Kidney epithelial cell (primary cell): ENCODE data around the gene DMP1. TPM values are rescaled to one million over a fixed set of nuclear protein-coding genes. Genes with fewer than 3 reads are reported as not detected.

Source experiments
- DNase-seq: peaks from one replicate; pipeline ENCODE4 v3.0.0-alpha.2; 2010; ENCODE audit warnings: low read depth
- H3K27me3 ChIP-seq: 2 replicates; pipeline ENCODE4 v1.6.0; 2011; ENCODE audit warnings: low read length; ENCODE audit not compliant: control insufficient read depth, insufficient read depth
- H3K36me3 ChIP-seq: 2 replicates; pipeline ENCODE4 v1.5.1; 2011; ENCODE audit warnings: low read length; ENCODE audit not compliant: control insufficient read depth, insufficient read depth
- H3K4me3 ChIP-seq: 2 replicates; pipeline ENCODE4 v1.5.1; 2011; ENCODE audit warnings: low read depth, mild to moderate bottlenecking, control low read depth, low read length
- total RNA-seq: library from RNA; depleted of rRNA; stranded (reverse); fragments of >200 nt; gene quantifications from 2 replicates; pipeline ENCODE4 v1.2.3, GENCODE V29; 2015
- TF ChIP-seq, protein P1 (sequence below): IDR thresholded peaks from 2 replicates; pipeline ENCODE4 v1.5.1; 2011; ENCODE audit warnings: mild to moderate bottlenecking, moderate library complexity, low read length, control low read depth, inconsistent platforms; ENCODE audit not compliant: insufficient read depth, poor library complexity, severe bottlenecking

The DMP1 gene, protein sequence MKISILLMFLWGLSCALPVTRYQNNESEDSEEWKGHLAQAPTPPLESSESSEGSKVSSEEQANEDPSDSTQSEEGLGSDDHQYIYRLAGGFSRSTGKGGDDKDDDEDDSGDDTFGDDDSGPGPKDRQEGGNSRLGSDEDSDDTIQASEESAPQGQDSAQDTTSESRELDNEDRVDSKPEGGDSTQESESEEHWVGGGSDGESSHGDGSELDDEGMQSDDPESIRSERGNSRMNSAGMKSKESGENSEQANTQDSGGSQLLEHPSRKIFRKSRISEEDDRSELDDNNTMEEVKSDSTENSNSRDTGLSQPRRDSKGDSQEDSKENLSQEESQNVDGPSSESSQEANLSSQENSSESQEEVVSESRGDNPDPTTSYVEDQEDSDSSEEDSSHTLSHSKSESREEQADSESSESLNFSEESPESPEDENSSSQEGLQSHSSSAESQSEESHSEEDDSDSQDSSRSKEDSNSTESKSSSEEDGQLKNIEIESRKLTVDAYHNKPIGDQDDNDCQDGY
- total RNA-seq: not detected in 2 replicates

DNA sequence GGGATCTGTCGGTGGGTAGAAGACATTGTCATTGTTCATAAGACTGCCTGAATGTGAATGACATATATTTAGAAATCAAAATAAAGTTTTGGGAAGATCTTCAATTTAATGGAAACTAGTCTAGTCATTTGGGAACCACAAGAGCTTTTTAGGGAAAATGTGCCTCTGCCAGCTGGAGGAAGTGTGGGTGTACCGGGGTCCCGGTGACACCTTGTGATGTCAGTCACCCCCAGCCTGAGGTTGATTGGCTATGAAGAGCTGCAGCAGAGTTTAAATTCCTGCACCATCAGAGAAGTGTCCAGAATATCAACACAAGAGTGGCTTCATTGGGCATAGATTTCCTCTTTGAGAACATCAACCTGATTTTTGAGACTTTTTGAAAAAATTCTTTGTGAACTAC lies at the start of gene DMP1:
DMP1 (plus strand) TSS at position 301 of the 400 bp plus-strand sequence. CDS start 6,213 bp downstream, outside the sequence.
- DNase-seq: no peak
- Histone ChIP-seq H3K4me3 (no peak within 1 kb of the TSS), H3K27me3 (no peaks in the 10 kb centered on the region), H3K36me3 (no peaks in the 10 kb centered on the region)
- TF ChIP-seq, protein P1, sequence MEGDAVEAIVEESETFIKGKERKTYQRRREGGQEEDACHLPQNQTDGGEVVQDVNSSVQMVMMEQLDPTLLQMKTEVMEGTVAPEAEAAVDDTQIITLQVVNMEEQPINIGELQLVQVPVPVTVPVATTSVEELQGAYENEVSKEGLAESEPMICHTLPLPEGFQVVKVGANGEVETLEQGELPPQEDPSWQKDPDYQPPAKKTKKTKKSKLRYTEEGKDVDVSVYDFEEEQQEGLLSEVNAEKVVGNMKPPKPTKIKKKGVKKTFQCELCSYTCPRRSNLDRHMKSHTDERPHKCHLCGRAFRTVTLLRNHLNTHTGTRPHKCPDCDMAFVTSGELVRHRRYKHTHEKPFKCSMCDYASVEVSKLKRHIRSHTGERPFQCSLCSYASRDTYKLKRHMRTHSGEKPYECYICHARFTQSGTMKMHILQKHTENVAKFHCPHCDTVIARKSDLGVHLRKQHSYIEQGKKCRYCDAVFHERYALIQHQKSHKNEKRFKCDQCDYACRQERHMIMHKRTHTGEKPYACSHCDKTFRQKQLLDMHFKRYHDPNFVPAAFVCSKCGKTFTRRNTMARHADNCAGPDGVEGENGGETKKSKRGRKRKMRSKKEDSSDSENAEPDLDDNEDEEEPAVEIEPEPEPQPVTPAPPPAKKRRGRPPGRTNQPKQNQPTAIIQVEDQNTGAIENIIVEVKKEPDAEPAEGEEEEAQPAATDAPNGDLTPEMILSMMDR: no peak

DNA sequence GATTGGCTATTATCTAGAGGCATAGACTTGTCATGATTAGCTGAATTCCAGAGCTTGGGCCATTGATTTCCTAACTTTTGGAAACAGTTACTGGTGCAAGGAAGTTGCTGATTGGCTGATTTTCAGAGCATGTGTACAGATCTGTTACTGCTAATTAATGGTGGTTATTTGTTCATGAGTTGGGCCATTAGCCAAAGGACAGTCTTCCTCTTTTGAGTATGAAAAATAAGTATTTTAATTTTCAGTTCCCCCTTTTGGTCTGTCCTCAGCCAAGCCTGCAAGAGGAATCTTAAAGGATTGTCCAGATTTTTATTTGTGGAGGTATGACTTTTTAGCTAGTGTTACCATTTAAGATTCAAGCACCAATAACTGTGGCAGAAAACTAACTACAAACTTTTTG lies 48.7 kb upstream of the DMP1 start:
- Histone ChIP-seq H3K36me3 (no peaks in the 10 kb centered on the region), H3K27me3 (no peaks in the 10 kb centered on the region), H3K4me3 (no peak overlapping the region)
- TF ChIP-seq, protein P1: no peak
- no peak for DNase-seq

DNA sequence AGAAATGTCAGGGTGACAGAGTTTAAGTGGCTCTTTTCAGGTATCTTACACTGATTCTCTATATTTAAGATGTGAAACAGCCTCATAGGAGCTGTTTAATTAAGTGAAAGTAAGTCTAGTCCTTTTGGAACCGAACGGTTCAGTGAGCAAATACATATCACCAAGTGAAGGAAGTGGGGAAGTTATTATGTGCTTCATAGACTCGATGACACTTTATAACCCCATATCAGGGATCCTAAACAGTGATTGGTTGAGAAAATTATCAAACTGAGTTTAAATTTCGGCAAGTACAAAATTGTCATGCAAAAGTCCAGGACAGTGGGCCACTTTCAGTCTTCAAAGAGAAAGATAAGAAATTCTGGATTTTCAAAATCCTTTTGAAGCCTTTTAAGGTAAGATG lies 41.9 kb upstream of the DMP1 start, which contains the start of gene DSPP:
DSPP (plus strand) TSS at position 301 of the 400 bp plus-strand sequence. CDS start 2,380 bp downstream, outside the sequence.
- DNase-seq: no peak
- Histone ChIP-seq H3K27me3 (no peaks in the 10 kb centered on the region), H3K36me3 (no peaks in the 10 kb centered on the region), H3K4me3 (no peak within 1 kb of the TSS)
- TF ChIP-seq, protein P1: no peak

DNA sequence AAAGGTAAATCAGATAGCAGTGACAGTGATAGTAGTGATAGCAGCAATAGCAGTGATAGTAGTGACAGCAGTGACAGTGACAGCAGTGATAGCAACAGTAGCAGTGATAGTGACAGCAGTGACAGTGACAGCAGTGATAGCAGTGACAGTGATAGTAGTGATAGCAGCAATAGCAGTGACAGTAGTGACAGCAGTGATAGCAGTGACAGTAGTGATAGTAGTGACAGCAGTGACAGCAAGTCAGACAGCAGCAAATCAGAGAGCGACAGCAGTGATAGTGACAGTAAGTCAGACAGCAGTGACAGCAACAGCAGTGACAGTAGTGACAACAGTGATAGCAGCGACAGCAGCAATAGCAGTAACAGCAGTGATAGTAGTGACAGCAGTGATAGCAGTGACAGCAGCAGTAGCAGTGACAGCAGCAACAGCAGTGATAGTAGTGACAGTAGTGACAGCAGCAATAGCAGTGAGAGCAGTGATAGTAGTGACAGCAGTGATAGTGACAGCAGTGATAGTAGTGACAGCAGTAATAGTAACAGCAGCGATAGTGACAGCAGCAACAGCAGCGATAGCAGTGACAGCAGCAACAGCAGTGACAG lies 35.7 kb upstream of the DMP1 start:
- H3K4me3 ChIP-seq: no peak overlapping the region
- H3K27me3 ChIP-seq: peaks cover 3% of the 10 kb centered on the region
- TF ChIP-seq, protein P1: no peak
- H3K36me3 ChIP-seq: no peaks in the 10 kb centered on the region
- DNase-seq: no peak

DNA sequence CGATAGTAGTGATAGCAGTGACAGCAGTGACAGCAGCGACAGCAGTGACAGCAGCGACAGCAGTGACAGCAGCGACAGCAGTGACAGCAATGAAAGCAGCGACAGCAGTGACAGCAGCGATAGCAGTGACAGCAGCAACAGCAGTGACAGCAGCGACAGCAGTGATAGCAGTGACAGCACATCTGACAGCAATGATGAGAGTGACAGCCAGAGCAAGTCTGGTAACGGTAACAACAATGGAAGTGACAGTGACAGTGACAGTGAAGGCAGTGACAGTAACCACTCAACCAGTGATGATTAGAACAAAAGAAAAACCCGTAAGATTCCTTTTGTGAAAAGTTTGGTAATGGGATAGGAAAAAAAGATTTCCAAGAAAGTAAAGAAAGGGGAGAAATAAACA lies 33.8 kb upstream of the DMP1 start:
- peaks cover 3% of the 10 kb centered on the region for H3K27me3 ChIP-seq
- TF ChIP-seq, protein P1: no peak
- no peak overlapping the region for H3K4me3 ChIP-seq
- H3K36me3 ChIP-seq: no peaks in the 10 kb centered on the region
- no peak for DNase-seq
